ENCODE results near the gene RASSF4.

The RASSF4 gene, protein sequence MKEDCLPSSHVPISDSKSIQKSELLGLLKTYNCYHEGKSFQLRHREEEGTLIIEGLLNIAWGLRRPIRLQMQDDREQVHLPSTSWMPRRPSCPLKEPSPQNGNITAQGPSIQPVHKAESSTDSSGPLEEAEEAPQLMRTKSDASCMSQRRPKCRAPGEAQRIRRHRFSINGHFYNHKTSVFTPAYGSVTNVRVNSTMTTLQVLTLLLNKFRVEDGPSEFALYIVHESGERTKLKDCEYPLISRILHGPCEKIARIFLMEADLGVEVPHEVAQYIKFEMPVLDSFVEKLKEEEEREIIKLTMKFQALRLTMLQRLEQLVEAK

DNA sequence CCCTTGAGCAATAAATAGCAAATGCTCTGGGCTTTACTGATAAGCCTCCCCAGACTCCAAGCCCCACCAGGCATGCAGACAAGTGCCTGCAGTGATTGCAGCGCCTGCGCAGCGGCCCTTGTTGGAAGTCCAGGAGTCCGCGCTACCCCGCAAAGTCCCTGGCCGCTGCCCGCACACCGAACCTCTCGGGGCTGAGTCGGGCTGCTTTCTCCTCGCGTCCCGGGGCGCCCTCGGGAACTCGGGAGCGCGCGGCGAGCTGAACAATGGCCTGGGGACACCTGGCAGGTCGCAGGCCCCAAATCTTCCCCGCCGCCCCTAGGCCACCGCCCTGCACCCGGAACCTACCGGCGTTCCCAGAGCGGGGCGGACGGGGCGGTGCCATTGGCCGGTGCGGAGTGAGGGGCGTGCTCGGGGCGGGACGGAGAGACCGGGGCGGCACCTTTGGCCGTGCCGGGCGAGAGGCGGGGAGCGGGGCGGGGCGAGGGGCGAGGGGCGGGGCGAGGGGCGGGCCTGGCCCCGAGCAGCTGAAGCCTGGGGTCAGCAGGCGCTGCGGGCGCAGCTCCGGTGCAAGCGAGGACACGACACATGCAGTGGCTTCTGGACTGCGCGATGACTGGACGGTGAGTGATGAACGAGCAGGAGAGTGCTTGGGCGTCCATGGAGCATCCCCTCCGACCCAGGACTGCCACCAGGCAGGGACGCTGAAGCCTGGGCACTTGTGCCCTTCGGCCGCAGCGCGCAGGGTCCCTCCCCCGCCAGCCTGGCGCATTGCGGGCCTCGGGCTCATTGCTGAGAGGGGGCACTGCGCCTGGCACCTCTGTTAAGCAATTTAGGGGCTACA lies at the start of gene RASSF4:
Gene RASSF4 (plus strand): TSS at position 556 of the 841 bp plus-strand sequence. CDS start 10,401 bp downstream, outside the sequence.
- DNase-seq = peak; percentile 83 to 92

DNA sequence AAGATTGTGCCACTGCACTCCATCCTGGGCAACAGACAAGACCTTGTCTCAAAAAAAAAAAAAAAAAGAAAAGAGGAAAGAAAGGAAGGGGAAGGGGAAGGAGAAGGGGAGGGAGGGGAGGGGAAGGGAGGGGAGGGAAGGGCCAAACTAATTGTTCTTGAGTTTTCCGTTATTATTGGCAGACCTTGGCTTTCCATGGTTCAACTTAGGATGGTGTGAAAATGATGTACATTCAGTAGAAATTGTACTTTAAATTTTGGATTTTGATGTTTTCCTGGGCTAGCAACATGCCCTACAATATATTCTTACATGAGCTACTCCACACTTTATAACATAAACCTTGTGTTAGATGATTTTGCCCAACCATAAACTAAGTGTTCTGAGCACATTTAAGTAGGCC lies 49.7 kb upstream of the RASSF4 start:
- DNase-seq = no peak

DNA sequence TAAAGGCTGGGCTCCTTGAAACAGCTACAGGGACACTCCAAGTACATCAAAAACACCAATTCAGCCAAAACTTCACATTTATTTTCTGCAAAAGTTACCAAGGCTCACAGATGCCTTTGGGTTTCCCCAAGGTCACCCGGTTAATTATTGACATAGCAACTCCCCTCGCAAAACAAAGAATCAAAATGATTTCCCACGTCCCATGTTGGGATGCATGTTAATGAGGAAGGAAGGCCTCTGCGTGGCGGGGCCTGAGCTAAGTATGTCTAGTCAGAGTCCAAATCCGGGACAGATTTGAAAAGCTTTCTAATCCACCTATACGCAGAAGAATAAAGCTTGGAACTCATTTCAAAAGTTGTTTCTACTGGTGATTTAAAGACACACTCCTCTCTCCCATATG lies 49.0 kb upstream of the RASSF4 start:
- DNase-seq = no peak

DNA sequence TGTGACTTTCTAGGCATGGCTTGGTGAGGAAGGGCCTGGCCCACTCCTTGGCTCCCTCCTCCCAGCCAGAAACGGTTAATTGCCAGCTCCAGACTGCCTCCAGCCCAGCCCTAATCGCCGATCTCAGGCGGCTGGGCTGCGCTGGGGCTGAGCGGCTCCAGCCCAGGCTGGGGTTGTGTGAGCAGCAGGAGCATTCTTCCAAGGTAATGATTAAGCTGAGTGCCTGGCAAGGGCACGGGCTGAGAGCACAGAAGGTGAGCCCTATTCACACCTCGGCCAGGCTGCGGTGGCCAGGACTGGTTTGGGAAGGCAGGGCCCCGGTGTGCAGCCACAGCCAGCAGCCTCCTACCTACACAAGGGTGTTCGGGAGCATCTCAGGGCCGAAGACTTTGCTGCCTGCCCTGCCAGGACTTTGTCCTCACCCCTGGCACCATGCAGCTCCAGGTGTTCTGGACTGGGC lies 48.5 kb upstream of the RASSF4 start, which contains the start of gene TMEM72:
Gene TMEM72 (plus strand): TSS at position 257 of the 460 bp plus-strand sequence. CDS start 176 bp downstream, at position 433.
- DNase-seq = no peak

DNA sequence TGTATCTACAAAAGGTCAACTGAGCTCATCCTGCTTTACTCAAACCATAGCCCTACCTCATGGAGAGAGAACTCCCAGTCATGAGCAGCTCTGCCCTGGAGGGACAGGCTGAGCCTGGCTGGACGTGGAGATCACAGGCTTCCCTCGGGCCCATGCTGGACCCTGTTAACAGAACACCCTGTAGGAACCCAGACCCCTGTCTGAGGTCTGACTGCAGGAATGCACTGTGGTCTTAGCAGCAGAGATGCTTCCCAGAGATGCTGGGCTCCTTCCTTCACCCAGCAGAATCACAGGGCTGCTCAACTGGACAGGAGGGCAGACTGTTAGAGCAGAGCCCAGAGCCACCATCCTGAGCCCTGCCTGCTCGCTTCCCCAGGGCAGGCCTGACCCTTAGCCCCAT lies 47.7 kb upstream of the RASSF4 start:
- no peak for DNase-seq

DNA sequence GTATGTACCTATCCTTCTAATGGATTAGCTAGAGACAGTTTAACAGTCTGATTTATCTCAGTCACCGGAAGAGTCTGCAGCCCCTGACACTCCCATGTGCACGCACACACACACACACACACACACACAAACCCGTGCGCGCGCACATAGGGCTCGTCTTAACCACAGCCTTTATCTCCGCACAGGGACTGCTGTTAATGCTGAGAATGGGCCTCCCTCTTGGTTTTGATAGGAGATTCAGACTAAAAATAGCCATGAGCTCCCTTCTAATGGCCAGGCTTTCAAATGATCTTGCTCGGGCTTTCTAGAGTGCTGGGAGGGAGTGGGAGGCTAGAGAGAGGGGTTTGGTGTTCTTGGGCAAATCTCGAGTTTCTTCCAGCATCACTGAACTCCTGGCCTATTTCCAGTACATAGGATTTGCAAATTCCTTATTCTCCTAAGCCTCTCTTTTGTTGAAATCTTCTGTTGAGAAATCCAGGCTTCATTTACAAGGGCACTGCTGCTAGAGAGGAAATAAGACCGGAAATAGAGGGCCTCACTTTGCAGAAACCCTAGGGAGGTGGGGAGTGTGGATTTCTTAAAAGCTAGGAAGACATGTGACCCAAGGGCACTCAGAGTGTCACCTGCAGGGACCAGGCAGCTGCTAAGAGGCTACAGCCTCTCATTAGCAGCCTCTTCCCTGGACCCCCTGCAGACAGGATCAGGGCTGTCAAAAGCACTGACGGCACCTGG lies 46.1 kb upstream of the RASSF4 start:
- no peak for DNase-seq

DNA sequence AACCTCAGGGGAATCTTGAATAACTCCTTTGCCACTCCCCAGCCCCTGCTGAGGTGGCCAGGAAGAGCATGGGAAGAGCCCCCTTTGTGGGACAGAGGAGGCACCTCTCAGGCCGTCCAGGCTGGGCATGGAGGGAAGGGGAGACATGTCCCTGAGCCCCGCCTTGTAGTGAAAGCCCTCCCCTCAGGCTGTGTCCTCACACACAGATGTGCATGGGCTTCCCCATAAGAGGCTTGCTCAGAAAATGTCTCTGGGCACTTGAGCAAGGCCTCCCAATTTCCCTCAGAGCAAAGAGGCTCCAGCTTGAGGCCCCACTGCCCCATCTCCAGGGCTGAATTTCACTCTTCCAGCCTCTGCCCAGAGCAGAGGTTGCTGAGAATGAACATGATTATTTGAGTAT lies 44.7 kb upstream of the RASSF4 start:
- no peak for DNase-seq

DNA sequence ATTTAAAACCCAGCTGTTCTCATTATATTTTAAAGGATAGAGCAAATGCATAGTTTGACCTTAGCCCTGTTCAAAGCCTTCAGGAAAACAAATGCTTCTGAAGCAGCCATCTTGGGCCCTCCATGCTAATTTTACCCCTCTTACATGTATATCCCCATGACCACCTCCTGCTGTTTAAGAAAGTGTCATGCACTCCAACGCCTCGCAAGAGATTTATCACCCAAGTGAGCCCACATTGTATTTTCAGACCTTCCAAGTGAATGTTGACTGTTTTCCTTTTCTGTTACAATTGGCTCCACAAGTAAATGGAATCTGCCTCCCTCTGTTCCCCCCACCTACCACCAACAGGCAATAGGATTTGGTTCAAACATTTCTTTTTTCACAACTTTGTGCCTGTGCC lies 43.2 kb upstream of the RASSF4 start:
- no peak for DNase-seq

DNA sequence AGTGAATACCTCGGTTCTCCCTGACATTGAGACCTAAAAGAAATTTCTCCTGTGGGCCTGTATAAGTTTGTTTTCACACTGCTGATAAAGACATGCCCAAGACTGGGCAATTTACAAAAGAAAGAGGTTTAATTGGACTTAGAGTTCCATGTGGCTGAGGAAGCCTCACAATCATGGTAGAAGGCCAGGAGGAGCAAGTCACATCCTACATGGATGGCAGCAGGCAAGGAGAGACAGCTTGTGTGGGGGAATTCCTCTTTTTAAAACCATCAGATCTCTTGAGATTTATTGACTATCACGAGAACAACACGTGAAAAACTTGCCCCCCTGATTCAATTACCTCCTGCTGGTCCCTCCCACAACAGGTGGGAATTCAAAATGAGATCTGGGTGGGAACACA lies 41.8 kb upstream of the RASSF4 start:
- DNase-seq = no peak

DNA sequence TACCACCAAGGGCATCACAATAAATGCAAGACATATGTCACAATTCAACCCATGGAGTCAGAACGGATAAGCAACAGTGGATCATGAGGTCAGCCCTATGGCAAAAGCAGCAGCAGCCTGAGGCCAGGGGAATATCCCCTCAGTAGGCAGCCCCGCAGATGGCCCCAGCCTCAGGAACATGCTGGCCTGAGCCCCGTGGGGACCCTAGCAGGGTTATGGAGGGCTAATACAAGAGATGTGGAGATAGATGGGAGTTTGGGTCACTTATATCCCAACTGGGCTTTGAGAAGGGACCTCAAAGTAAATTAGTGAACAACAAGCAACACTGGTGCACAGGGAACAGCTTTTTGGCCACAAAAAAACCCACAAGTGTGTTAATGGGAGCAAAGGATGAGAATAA lies 39.4 kb upstream of the RASSF4 start:
- DNase-seq = no peak

DNA sequence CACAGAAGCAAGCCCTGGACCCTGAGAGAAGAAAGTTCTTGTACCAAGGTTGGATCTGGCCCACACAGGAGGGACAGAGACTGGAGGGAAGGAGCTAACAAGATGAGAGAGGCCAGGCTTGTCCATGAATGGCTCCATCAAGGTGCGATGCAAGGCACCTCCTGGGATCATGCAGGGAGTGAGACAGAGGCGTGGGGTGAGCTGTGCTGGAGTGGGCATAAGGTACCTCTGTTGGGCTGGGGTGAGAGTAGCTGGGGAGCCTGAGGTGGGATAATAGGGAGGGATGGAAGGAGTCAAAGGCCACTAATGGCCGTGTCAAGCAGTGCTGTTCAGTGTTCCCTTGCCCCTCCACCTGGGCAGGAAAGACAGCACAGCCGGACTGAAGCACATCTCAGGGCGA lies 38.5 kb upstream of the RASSF4 start:
- no peak for DNase-seq

DNA sequence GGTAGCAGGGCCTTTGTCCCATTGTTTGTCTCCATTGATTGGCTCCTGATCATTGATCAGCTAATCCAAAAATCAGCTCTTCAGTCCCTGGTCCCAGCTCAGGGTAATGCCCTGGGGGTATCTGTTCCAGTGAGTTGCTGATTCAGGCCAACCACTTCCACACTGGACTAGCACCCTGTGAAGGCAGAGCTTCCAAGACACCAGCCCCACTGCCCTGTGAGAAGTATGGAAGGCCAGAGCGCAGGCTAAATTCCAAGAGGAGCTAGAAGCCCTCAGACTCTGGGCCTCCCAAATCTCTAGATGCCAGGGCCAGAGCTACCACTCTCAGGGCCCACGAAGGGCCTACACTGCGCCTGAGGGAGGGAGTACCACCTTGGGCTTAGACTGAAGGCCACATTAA lies 38.1 kb upstream of the RASSF4 start:
- no peak for DNase-seq

DNA sequence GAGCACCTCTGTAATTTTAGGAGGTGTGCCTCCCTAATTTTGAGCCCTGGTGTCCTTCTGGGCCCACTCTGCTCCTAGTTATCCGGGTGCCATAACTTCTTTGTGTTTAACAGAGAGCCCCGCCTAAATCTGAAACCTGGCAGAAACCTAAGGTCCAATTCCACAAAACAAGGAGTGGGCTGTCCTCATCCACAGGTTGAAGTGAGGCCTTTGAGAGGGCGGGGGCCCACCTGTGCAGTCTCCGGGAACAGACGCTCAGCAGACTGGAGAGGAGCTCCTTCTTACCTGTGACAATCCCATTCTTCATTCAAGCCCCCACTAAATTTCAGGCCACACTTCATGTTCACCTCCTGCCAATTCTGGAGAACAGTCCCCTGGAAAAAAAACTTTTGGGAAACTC lies 37.6 kb upstream of the RASSF4 start:
- no peak for DNase-seq

DNA sequence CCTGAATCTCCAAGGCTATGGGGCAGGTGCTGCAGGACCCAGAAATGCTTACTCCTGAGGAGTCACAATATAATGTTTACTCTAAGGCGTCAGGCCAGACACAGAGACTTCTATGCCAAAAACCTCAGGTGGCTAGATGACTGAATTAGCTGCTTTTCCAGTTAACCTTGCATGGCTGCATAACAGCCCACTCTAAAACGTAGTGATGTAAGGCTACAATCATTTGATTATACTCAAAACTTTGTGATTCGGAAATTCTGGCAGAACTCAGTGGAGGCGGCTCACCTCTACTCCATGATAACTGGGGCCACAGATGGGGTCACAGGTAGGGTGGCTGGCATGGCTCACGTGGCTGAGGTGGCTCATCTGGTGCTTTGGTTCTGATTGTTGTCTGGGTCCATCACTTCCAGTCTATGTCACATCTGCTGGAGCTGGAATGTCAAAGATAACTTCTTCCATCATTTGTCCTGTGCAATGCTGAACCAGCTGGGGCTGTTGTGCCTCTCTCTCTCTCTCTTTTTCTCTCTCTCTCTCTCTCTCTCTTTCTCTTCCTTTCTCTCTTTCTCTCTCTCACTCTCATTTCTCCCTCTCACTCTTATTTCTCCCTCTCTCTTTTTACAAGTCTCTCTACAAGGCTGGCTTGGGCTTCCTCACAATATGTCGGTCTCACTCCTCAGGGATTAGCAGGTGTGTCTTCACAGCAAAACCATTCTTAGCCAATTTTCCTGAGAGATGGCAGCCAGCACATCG lies 36.6 kb upstream of the RASSF4 start:
- DNase-seq = no peak

DNA sequence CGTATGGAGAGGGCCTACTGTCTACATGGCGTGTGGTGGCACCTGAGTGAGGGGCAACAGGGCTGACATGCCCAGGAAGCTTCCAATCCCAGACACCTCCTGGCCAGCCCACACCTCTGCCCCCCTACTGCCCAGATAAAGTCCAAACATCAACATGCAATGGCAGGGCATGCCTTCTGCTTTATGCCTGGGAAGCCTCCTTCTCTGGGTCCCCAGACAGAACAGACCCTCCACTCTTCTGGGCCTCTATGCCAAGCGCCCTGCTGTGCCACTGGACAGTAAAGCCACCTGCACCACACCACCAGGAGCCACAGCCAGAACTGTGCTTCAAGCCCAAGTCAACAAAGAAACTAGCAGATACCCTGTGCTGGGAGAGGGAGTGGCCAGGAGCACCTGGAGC lies 36.0 kb upstream of the RASSF4 start:
- no peak for DNase-seq

DNA sequence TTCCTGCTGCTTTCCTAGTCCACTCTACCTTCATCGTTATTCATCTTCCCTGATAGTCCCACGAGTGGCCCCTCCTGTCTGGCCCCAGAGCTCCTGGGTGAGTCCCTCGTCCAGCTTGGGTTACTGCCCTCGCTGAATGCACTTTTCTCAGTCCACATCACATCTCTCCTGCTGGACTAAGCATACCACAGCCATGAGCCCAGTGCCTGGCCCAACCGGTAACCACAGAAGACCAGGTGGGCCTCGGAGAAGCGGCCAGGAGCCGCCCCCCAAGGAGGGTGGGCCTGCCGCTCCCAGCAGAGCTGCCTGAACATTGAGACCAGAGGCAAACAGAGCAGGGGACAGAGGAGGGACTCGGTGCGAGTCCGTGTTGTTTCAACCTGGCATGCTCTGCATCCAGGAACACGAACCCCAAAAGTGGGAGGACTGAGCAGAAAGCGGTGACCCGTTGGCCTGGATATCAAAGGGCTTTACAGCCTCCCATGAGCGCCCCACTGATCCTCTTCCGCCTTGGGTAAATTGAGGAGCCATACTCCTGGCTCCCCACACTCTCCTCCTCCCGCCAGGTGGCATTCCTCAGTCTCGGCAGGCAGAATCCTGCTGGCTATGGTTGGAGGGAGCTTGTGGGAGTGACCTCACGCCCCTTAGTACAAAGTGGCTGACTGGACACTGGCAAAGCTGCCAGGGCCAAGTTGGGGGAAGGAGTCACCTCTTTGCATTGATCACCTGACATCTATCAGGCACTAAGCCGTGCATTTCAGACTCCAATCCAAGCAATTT lies 35.2 kb upstream of the RASSF4 start:
- no peak for DNase-seq

DNA sequence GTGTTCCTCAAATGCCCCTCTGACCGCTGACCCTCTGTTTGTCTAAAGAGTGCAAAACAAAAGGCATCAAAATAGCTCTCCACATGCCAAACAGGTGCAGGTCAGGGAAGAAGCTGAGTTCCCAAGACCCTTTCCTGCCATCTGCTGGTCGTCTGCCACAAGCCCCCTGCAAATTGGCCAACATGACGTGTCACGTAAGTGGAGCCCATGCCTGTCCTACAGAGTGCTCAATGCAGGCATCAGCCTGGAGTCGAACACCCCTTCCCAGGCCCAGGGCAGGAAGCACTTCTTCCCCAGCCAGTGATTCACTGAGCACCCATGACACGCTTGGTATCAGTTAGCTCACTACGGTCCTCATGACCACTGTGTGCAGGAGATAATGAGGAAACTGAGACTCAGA lies 34.4 kb upstream of the RASSF4 start:
- DNase-seq = no peak

DNA sequence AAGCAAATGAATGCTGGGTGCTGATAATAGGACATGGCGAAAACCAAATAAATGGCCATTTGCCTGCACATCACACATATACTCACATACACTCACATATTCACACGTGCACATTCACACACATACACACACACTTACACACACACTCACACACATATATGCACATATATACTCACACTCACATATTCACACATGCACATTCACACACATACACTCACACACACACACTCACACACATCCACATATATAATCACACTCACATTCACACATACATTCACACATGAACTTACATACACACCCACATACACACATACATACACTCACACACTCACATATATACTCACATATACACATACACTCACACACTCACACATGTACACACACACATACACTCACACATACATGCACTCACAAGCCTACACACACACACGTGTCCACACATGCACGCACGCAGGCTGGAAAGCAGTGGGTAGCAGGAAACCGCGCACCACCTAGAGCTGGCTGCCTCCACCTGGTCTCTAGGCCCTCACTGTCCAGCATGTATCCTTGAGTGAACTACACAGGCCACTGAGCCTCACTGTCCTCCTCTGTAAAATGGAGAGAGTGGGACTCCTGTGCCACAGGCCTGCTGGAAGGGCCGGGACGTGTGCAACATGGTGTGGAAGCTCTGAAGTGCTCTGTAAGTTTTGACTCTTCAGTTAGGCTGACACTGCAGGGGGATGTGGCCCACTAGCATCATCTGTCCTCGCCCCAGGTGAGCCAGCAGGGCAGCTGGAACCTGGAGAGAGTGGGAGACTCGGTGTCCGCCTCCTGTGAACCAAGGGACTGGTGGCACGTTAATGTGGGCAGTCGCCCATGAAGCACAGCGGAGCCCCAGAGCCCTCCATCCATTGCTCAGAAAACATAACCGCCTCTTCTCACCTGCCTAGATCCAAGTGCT lies 33.5 kb upstream of the RASSF4 start:
- no peak for DNase-seq

DNA sequence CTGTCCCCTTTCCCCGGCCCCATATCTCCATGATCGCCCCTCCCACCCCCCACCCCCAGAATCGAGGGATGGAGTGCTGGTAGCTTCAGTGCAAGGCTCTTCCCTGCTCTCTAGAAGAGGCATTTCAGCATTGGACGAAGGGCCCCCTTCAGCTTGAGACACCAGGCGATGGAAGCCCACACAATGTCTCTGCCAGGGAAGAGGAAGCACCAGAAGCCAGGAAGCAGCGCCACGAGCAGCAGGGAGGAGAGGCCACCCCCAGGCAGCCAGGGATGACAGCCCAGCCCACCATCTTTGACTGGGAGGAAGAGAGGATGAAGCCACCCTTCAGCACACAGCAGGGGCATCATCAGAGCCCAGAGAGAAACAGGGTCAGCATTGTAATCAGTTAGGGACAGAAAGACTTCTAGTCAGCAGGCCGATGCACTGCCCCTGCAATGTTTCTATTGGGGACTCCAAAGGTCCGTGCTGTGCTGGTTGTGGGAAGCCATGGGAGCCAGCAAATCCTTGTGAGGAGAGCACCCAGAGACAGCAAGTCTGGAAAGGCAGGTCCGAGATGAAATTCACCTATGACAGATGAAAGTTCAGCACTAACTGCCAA lies 32.8 kb upstream of the RASSF4 start:
- DNase-seq = no peak

DNA sequence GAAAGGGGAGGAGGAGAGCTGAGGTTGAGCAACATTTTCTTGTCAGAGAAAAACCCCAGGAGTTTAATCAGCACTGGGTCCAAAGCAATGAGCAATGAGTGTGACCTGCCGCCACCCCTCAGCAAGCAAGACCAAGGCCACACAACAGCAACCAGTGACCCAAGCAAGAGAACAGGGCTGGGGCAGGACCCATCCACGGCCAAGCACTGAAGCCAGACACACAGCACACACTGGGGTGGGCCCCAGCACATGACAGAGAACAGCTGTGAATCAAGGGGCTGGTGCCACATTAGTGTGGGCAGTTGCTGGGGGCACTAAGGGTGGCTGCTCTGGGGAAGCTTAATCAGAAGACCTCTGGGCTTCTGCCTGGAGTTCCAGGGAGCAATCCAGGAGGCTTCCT lies 32.2 kb upstream of the RASSF4 start:
- no peak for DNase-seq

Data from hippocampal formation (tissue), 2 donors.